GM12878 (cell line): ENCODE measurements around the gene SEMA4A. TPM values are rescaled to one million over a fixed set of nuclear protein-coding genes. Genes with fewer than 3 reads are reported as not detected.

ENCODE experiments used
- HCFC1 ChIP-seq: fragments of 150-350 bp; IDR thresholded peaks from 2 replicates; pipeline ENCODE4 v1.6.1; 2014; ENCODE audit warnings: low read length
- HDAC6 ChIP-seq: fragments of 200-600 bp; sonication (generic); IDR thresholded peaks from one replicate; pipeline ENCODE4 v1.8.0; 2017; ENCODE audit warnings: antibody characterized with exemption; ENCODE audit not compliant: unreplicated experiment
- JUNB ChIP-seq: IDR thresholded peaks from 2 replicates; pipeline ENCODE4 v1.6.1; 2016; ENCODE audit warnings: antibody characterized with exemption, mild to moderate bottlenecking
- KDM1A ChIP-seq: fragments of 200-600 bp; sonication (generic); IDR thresholded peaks from 2 replicates; pipeline ENCODE4 v1.6.1; 2016; ENCODE audit warnings: borderline replicate concordance
- MXI1 ChIP-seq: fragments of 150-350 bp; IDR thresholded peaks from 2 replicates; pipeline ENCODE4 v1.6.1; 2011; ENCODE audit warnings: low read depth, mild to moderate bottlenecking, inconsistent platforms, low read length, improper control_type of control experiment
- MYC ChIP-seq: IDR thresholded peaks from 2 replicates; pipeline ENCODE4 v1.6.1; 2011; ENCODE audit warnings: mild to moderate bottlenecking, low read length, moderate library complexity, inconsistent platforms; ENCODE audit not compliant: insufficient read depth, insufficient replicate concordance, insufficient read length, severe bottlenecking
- NBN ChIP-seq: fragments of 450-650 bp; IDR thresholded peaks from 2 replicates; pipeline ENCODE4 v1.6.1; 2016
- POU2F2 ChIP-seq: IDR thresholded peaks from 3 replicates; pipeline ENCODE4 v1.6.1; 2011; ENCODE audit warnings: low read depth, mild to moderate bottlenecking, low read length, borderline replicate concordance
- SIX5 ChIP-seq: IDR thresholded peaks from 2 replicates; pipeline ENCODE4 v1.6.1; 2011; ENCODE audit warnings: mild to moderate bottlenecking, low read depth, low read length, moderate library complexity; ENCODE audit not compliant: severe bottlenecking
- SMAD1 ChIP-seq: fragments of 450-650 bp; IDR thresholded peaks from 2 replicates; pipeline ENCODE4 v1.6.1; 2018; ENCODE audit warnings: mild to moderate bottlenecking, low read depth; ENCODE audit not compliant: partially characterized antibody
- SMARCA5 ChIP-seq: fragments of 450-650 bp; IDR thresholded peaks from 2 replicates; pipeline ENCODE4 v1.6.1; 2017; ENCODE audit warnings: mild to moderate bottlenecking
- SMC3 ChIP-seq: IDR thresholded peaks from 2 replicates; pipeline ENCODE4 v1.6.1; 2011; ENCODE audit warnings: low read length, improper control_type of control experiment, borderline replicate concordance
- SREBF2 ChIP-seq: IDR thresholded peaks from 2 replicates; pipeline ENCODE4 v1.6.1; 2012; ENCODE audit warnings: mild to moderate bottlenecking, low read length
- ZBED1 ChIP-seq: IDR thresholded peaks from 2 replicates; pipeline ENCODE4 v1.6.1; 2016; ENCODE audit warnings: borderline replicate concordance
- ZNF217 ChIP-seq: fragments of 450-650 bp; IDR thresholded peaks from 2 replicates; pipeline ENCODE4 v1.6.1; 2017; ENCODE audit warnings: antibody characterized with exemption, mild to moderate bottlenecking
- ZSCAN29 ChIP-seq: fragments of 450-650 bp; IDR thresholded peaks from 2 replicates; pipeline ENCODE4 v1.6.1; 2017; ENCODE audit warnings: mild to moderate bottlenecking, moderate library complexity
- polyA plus RNA-seq, 11 experiments: library from polyadenylated mRNA; depleted of rRNA in 4 of 11; unstranded in 6 of 11; stranded (reverse) in 5 of 11; fragments of >200 nt; fragmentation: Nextera tagmentation in 4 of 11; fragmentation: Illumina TruSeq in 1 of 11; extraction: Ambion mirVana in 4 of 11; extraction: Trizol in 1 of 11; gene quantifications; 1 replicate in 1 of 11; 2 replicates in 10 of 11; pipeline versions ENCODE4 v1.2.1 to v1.2.3, GENCODE V29; 2011 to 2016; ENCODE audit warnings: inconsistent platforms in 2 of 11, missing spikeins in 2 of 11, low read depth in 1 of 11
- total RNA-seq, 4 experiments: library from RNA; depleted of rRNA in 3 of 4; stranded (reverse); fragments of >200 nt in 3 of 4; fragmentation: Illumina TruSeq in 1 of 4; extraction: Trizol in 1 of 4; gene quantifications; 2 replicates each; pipeline versions ENCODE4 v1.2.1 to v1.2.3, GENCODE V29; 2013 to 2021
- TF ChIP-seq, protein P1 (sequence below): IDR thresholded peaks from 2 replicates; pipeline ENCODE4 v1.6.1; 2012; ENCODE audit warnings: mild to moderate bottlenecking, low read depth, low read length
- TF ChIP-seq, protein P2 (sequence below): fragments of 450-650 bp; IDR thresholded peaks from 2 replicates; pipeline ENCODE4 v1.6.1; 2016; ENCODE audit warnings: mild to moderate bottlenecking, moderate library complexity, borderline replicate concordance
- TF ChIP-seq, protein P3 (sequence below): fragments of 450-650 bp; IDR thresholded peaks from 2 replicates; pipeline ENCODE4 v1.6.1; 2017; ENCODE audit warnings: borderline replicate concordance
- TF ChIP-seq, protein P4 (sequence below): fragments of 450-650 bp; IDR thresholded peaks from 2 replicates; pipeline ENCODE4 v1.6.1; 2018; ENCODE audit warnings: mild to moderate bottlenecking, low read depth, moderate library complexity; ENCODE audit not compliant: partially characterized antibody

SEMA4A gene
- total and polyA plus RNA-seq, 10 of the 15 experiments (the other 5 are each of a cell fraction or from before 2014, with no cell fraction given), result 2.6 to 64.2 (median 32.8) TPM

DNA sequence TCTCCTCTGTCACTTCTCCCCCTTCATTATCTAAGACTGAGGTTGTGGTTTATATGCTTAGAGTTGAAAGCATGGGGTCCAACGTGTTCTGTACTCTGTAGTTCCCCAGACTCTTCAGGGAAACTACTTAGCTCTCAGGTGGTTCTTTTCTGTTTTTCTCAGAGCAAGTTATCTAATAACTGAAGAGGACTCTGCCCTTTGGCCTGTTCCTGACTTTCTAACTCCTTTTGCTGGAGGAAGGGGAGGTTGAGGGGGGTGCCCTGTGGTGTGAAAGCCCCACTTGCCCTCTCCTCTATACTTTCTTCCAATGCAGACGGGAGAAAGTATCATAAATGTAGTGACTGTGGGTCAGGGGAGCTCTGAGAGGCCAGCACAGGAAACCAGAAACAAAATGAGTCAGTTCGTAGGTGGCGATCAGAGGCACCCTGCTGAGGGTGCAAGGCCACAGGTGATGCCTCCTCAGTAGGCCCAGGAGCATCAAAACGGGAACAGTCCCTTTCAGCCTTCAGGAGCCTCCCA is 45.5 kb downstream of the SEMA4A start (continued):
- TF ChIP-seq, protein P1, sequence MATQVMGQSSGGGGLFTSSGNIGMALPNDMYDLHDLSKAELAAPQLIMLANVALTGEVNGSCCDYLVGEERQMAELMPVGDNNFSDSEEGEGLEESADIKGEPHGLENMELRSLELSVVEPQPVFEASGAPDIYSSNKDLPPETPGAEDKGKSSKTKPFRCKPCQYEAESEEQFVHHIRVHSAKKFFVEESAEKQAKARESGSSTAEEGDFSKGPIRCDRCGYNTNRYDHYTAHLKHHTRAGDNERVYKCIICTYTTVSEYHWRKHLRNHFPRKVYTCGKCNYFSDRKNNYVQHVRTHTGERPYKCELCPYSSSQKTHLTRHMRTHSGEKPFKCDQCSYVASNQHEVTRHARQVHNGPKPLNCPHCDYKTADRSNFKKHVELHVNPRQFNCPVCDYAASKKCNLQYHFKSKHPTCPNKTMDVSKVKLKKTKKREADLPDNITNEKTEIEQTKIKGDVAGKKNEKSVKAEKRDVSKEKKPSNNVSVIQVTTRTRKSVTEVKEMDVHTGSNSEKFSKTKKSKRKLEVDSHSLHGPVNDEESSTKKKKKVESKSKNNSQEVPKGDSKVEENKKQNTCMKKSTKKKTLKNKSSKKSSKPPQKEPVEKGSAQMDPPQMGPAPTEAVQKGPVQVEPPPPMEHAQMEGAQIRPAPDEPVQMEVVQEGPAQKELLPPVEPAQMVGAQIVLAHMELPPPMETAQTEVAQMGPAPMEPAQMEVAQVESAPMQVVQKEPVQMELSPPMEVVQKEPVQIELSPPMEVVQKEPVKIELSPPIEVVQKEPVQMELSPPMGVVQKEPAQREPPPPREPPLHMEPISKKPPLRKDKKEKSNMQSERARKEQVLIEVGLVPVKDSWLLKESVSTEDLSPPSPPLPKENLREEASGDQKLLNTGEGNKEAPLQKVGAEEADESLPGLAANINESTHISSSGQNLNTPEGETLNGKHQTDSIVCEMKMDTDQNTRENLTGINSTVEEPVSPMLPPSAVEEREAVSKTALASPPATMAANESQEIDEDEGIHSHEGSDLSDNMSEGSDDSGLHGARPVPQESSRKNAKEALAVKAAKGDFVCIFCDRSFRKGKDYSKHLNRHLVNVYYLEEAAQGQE, result no peak
- TF ChIP-seq SMAD1 (peak; percentile 16), SREBF2 (no peak), SMC3 (0 out of 2 replicates have a peak, but pooled peaks have one; percentile 1), HDAC6 (no peak), SIX5 (no peak), ZNF217 (no peak), SMARCA5 (no peak), MYC (no peak), NBN (0 out of 2 replicates have a peak, but pooled peaks have one; percentile 56), JUNB (peak; percentile 63), ZBED1 (no peak), MXI1 (no peak), POU2F2 (no peak), HCFC1 (no peak), KDM1A (no peak), ZSCAN29 (no peak)
- TF ChIP-seq, protein P2, sequence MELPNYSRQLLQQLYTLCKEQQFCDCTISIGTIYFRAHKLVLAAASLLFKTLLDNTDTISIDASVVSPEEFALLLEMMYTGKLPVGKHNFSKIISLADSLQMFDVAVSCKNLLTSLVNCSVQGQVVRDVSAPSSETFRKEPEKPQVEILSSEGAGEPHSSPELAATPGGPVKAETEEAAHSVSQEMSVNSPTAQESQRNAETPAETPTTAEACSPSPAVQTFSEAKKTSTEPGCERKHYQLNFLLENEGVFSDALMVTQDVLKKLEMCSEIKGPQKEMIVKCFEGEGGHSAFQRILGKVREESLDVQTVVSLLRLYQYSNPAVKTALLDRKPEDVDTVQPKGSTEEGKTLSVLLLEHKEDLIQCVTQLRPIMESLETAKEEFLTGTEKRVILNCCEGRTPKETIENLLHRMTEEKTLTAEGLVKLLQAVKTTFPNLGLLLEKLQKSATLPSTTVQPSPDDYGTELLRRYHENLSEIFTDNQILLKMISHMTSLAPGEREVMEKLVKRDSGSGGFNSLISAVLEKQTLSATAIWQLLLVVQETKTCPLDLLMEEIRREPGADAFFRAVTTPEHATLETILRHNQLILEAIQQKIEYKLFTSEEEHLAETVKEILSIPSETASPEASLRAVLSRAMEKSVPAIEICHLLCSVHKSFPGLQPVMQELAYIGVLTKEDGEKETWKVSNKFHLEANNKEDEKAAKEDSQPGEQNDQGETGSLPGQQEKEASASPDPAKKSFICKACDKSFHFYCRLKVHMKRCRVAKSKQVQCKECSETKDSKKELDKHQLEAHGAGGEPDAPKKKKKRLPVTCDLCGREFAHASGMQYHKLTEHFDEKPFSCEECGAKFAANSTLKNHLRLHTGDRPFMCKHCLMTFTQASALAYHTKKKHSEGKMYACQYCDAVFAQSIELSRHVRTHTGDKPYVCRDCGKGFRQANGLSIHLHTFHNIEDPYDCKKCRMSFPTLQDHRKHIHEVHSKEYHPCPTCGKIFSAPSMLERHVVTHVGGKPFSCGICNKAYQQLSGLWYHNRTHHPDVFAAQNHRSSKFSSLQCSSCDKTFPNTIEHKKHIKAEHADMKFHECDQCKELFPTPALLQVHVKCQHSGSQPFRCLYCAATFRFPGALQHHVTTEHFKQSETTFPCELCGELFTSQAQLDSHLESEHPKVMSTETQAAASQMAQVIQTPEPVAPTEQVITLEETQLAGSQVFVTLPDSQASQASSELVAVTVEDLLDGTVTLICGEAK, result no peak
- TF ChIP-seq, protein P3, sequence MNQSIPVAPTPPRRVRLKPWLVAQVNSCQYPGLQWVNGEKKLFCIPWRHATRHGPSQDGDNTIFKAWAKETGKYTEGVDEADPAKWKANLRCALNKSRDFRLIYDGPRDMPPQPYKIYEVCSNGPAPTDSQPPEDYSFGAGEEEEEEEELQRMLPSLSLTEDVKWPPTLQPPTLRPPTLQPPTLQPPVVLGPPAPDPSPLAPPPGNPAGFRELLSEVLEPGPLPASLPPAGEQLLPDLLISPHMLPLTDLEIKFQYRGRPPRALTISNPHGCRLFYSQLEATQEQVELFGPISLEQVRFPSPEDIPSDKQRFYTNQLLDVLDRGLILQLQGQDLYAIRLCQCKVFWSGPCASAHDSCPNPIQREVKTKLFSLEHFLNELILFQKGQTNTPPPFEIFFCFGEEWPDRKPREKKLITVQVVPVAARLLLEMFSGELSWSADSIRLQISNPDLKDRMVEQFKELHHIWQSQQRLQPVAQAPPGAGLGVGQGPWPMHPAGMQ, result no peak
- TF ChIP-seq, protein P4, sequence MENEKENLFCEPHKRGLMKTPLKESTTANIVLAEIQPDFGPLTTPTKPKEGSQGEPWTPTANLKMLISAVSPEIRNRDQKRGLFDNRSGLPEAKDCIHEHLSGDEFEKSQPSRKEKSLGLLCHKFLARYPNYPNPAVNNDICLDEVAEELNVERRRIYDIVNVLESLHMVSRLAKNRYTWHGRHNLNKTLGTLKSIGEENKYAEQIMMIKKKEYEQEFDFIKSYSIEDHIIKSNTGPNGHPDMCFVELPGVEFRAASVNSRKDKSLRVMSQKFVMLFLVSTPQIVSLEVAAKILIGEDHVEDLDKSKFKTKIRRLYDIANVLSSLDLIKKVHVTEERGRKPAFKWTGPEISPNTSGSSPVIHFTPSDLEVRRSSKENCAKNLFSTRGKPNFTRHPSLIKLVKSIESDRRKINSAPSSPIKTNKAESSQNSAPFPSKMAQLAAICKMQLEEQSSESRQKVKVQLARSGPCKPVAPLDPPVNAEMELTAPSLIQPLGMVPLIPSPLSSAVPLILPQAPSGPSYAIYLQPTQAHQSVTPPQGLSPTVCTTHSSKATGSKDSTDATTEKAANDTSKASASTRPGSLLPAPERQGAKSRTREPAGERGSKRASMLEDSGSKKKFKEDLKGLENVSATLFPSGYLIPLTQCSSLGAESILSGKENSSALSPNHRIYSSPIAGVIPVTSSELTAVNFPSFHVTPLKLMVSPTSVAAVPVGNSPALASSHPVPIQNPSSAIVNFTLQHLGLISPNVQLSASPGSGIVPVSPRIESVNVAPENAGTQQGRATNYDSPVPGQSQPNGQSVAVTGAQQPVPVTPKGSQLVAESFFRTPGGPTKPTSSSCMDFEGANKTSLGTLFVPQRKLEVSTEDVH, result no peak
